ENCODE data around the gene LHFPL3. TPM values are rescaled to one million over a fixed set of nuclear protein-coding genes. Genes with fewer than 3 reads are reported as not detected.

Gene LHFPL3
- total and polyA plus RNA-seq, 2 of the 13 experiments (the other 11 are each of a cell fraction or from before 2014, with no cell fraction given) = not detected

DNA sequence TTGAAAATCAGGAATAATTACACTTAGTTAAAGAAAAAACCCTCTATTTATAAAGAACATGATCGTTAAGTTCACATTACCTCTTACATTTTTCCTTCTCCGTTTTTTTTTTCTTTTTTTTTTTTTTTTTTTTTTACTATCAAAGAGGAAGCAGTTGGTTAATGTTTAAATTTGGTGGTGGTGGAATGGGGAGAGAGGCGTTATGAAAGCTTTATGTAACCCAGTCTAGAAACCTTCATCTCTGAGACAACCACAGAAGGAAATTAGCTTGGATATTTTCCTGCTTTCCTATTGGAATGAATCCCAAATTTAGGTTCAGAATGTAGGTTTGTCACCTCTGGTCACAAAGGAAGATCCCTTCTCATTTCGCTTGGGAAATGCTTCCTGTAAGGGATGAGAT is 31.5 kb upstream of the LHFPL3 start:
- ChIA-PET POLR2A (no interaction called here), CTCF (ENCODE audit: low intra/inter-chr PET ratio, low total read pairs) (no interaction called here)
- Histone ChIP-seq H4K20me1 (ENCODE audit: insufficient read depth, low read length) (no peaks in the 10 kb centered on the region), H3K27ac (ENCODE audit: extremely low read length, insufficient read depth, low read length) (no peak overlapping the region), H3K9me3 (ENCODE audit: low read length) (no peaks in the 10 kb centered on the region), H3K79me2 (ENCODE audit: insufficient read depth, low read length) (no peaks in the 10 kb centered on the region), H3K27me3 (ENCODE audit: control insufficient read depth in 1 of 2, insufficient read depth in 2 of 2, low read length in 2 of 2) (no peaks in the 10 kb centered on the region), H3K4me2 (ENCODE audit: low read depth, low read length) (peak overlapping the region; percentile 27; the same call in 1 of the 2 replicates), H3K4me1 (ENCODE audit: insufficient read depth, low read length) (peaks cover 11% of the 10 kb centered on the region; the same call in 1 of the 2 replicates), H2AFZ (ENCODE audit: low read length) (no peak overlapping the region), H3K4me3 (replicated peaks in 1 of 3; ENCODE audit: insufficient read depth in 1 of 3, low read depth in 2 of 3, low read length in 3 of 3) (no peak overlapping the region), H3K36me3 (replicated peaks in 1 of 2; ENCODE audit: control insufficient read depth in 1 of 2, insufficient read depth in 2 of 2, low read length in 2 of 2) (no peaks in the 10 kb centered on the region; a peak in 1 of 5 replicates), H3K9ac (ENCODE audit: insufficient read depth, low read depth, low read length) (no peak overlapping the region)
- ATAC-seq (no peak), FAIRE-seq (no peak), DNase-seq (ENCODE audit: low spot score) (peak; percentile 7)
- no TSS peak for BruUV-seq (replicated peaks)
- intact Hi-C loops (cut with micrococcal nuclease; ENCODE audit: unreplicated experiment) (no loop called here), in situ Hi-C loops (cut with HindIII; ENCODE audit: extremely low pct_ligation_motif_present, low pct_unique_long_range_greater_than_20kb) (no loop called here)
- TF ChIP-seq FOXA1 (IDR thresholded peaks at IDR 0.05) = no peak
- TF ChIP-seq FOXA1 (CRISPR knock-in tag; IDR thresholded peaks at IDR 0.05) = no peak
- TF ChIP-seq, protein P1, sequence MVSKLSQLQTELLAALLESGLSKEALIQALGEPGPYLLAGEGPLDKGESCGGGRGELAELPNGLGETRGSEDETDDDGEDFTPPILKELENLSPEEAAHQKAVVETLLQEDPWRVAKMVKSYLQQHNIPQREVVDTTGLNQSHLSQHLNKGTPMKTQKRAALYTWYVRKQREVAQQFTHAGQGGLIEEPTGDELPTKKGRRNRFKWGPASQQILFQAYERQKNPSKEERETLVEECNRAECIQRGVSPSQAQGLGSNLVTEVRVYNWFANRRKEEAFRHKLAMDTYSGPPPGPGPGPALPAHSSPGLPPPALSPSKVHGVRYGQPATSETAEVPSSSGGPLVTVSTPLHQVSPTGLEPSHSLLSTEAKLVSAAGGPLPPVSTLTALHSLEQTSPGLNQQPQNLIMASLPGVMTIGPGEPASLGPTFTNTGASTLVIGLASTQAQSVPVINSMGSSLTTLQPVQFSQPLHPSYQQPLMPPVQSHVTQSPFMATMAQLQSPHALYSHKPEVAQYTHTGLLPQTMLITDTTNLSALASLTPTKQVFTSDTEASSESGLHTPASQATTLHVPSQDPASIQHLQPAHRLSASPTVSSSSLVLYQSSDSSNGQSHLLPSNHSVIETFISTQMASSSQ (IDR thresholded peaks at IDR 0.05; ENCODE audit: low read depth) = peak; percentile 56
- TF ChIP-seq, protein P1 (CRISPR knock-in tag; IDR thresholded peaks at IDR 0.05; ENCODE audit: borderline replicate concordance) = no peak
- TF ChIP-seq ZNF761 (CRISPR knock-in tag; conservative IDR thresholded peaks at IDR 0.05) = no peak
- TF ChIP-seq HNRNPL (IDR thresholded peaks at IDR 0.05; ENCODE audit: low read depth, low read length) = no peak
- no peak for TF ChIP-seq ZNF629 (CRISPR knock-in tag; conservative IDR thresholded peaks at IDR 0.05)
- TF ChIP-seq PHF8 (CRISPR knock-in tag; IDR thresholded peaks at IDR 0.05) = no peak
- WGBS (ENCODE audit: low lambda C conversion rate) = under 1% methylated on average over 4 of the region's 4 CpGs
